ENCODE measurements around the gene SLC6A4. TPM values are rescaled to one million over a fixed set of nuclear protein-coding genes. Genes with fewer than 3 reads are reported as not detected.
A peak's percentile ranks its signal among the peaks of the same experiment; 100 is the strongest.
"Not testable (repeated sequence)": the region's sequence is repeated elsewhere in the genome, so short reads cannot be mapped to it uniquely, and the experiment has no call there.

The SLC6A4 gene
- total and polyA plus RNA-seq, 2 of the 8 experiments (the other 6 are each of a cell fraction or from before 2014, with no cell fraction given): 0.09 to 0.33 TPM

DNA sequence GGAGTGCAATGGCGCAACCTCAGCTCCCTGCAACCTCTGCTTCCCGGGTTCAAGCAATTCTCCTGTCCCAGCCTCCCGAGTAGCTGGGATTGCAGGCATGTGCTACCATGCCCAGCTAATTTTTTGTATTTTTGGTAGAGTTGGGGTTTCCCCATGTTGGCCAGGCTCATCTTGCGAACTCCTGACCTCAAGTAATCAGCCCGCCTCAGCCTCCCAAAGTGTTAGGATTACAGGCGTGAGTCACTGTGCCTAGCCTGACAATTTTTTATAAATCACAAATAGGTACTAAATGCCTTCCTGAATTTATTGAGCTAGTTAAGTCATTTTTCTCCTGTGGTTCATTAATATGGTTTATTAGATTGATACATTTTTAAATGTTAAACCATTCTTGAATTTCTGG, 87.6 kb downstream of the SLC6A4 start:
- not testable (repeated sequence) for H4K20me1 ChIP-seq (replicated peaks in 1 of 2; ENCODE audit: control insufficient read depth in 1 of 2, insufficient read depth in 2 of 2, low read length in 2 of 2); H2AK5ac ChIP-seq (ENCODE audit: low read depth, low read length); H4K8ac ChIP-seq (ENCODE audit: extremely low read depth, insufficient read depth, low read length); H3K18ac ChIP-seq (ENCODE audit: extremely low read depth, low read length); H3K14ac ChIP-seq (ENCODE audit: insufficient read length); H3K27ac ChIP-seq (ENCODE audit: low read depth, low read length); H3K56ac ChIP-seq (replicated peaks; ENCODE audit: insufficient read length, low read depth, low read length); H2BK120ac ChIP-seq (replicated peaks; ENCODE audit: low read depth, low read length); H3K4me2 ChIP-seq (ENCODE audit: insufficient read depth in 1 of 2, low read depth in 2 of 2, low read length in 2 of 2); H3K4ac ChIP-seq (replicated peaks; ENCODE audit: insufficient read length, low read depth, low read length); H4K5ac ChIP-seq (ENCODE audit: insufficient read length, low read depth, low read length); H3K79me1 ChIP-seq (ENCODE audit: low read depth, low read length); H3K9ac ChIP-seq (replicated peaks in 1 of 4; ENCODE audit: extremely low read depth in 1 of 4, low read depth in 3 of 4, low read length in 3 of 4); H2BK12ac ChIP-seq (ENCODE audit: low read depth, low read length); H2BK15ac ChIP-seq (ENCODE audit: low read length); H3K23me2 ChIP-seq (ENCODE audit: low read depth, low read length); H2AFZ ChIP-seq (ENCODE audit: low read length); H2BK5ac ChIP-seq (ENCODE audit: low read depth, low read length); H3K36me3 ChIP-seq (ENCODE audit: control insufficient read depth in 2 of 4, insufficient read depth in 4 of 4, low read length in 3 of 4); H4K91ac ChIP-seq (replicated peaks; ENCODE audit: insufficient read length, low read length); H3K4me3 ChIP-seq (ENCODE audit: extremely low read depth in 1 of 4, insufficient read depth in 2 of 4, low read depth in 3 of 4, low read length in 4 of 4); DNase-seq (ENCODE audit: low read depth in 1 of 2, low spot score in 2 of 2); H3K4me1 ChIP-seq (replicated peaks in 1 of 4; ENCODE audit: control insufficient read depth in 3 of 4, insufficient read depth in 4 of 4, low read length in 3 of 4); FAIRE-seq; H2BK20ac ChIP-seq (ENCODE audit: low read length); H3K9me3 ChIP-seq (ENCODE audit: insufficient read depth in 2 of 2, low read depth in 1 of 2, low read length in 1 of 2); H3K23ac ChIP-seq (ENCODE audit: insufficient read length); H3K27me3 ChIP-seq (replicated peaks in 1 of 4; ENCODE audit: control insufficient read depth in 3 of 4, extremely low read depth in 1 of 4, insufficient read depth in 3 of 4, low read length in 3 of 4)
- POLR2A ChIA-PET (ENCODE audit: partially characterized antibody): interaction anchor here (0.8 kb wide), 1 partner anchor 23 kb away, joined by 3 read pairs; no protein-coding TSS in a partner anchor
- CTCF ChIA-PET (ENCODE audit: partially characterized antibody): interaction anchor here (1.2 to 1.3 kb wide), 2 partner anchors 20 to 22 kb away, joined by 3 read pairs; no protein-coding TSS in a partner anchor
- WGBS, 2 experiments (ENCODE audit: extremely low coverage in 1 of 2, insufficient coverage in 1 of 2, insufficient read length in 1 of 2, insufficient replicate concordance in 2 of 2, low coverage in 1 of 2, low lambda C conversion rate in 2 of 2, missing lambda C conversion rate in 1 of 2): 90% methylated on average over 6 of the region's 6 CpGs; no CpG with 5 or more reads in 1 of the 2 experiments
- peaks cover 0 to 33% of the 10 kb centered on the region in 2 experiments; a peak in 2 of 4 replicates for H3K79me2 ChIP-seq (ENCODE audit: control insufficient read depth in 1 of 2, insufficient read depth in 2 of 2, low read length in 2 of 2)

Small RNA genes lying within 50 kb of the gene (small RNA-seq; reads per million reads assigned to genes)
- 28.6 reads per million, percentile 94 among the genes with 10 or more reads in this experiment for gene RF00154 (ENCODE audit: insufficient read depth)

Other genes starting within 250 kb of the SLC6A4 start
- gene NSRP1, start 118.9 kb downstream of the SLC6A4 start, total RNA-seq (2021; fragmentation: NEBNext Ultra II Directional; extraction: Animal tissue kit (Norgen Biotek cat#: 25700)): 22.4 and 22.7 TPM in 2 replicates
- gene NSRP1, start 118.9 kb downstream of the SLC6A4 start, polyA plus RNA-seq (2011; rRNA removed): 5.4 and 6.1 TPM in 2 replicates
- gene BLMH, start 56.2 kb upstream of the SLC6A4 start, total RNA-seq (2021; fragmentation: NEBNext Ultra II Directional; extraction: Animal tissue kit (Norgen Biotek cat#: 25700)): 74.3 and 75.3 TPM in 2 replicates
- gene BLMH, start 56.2 kb upstream of the SLC6A4 start, polyA plus RNA-seq (2011; rRNA removed): 17.4 and 18.2 TPM in 2 replicates
- not detected in 2 replicates for gene TMIGD1, start 98.4 kb upstream of the SLC6A4 start, total RNA-seq (2021; fragmentation: NEBNext Ultra II Directional; extraction: Animal tissue kit (Norgen Biotek cat#: 25700))
- gene TMIGD1, start 98.4 kb upstream of the SLC6A4 start, polyA plus RNA-seq (2011; rRNA removed): not detected in 2 replicates
- gene CPD, start 143.2 kb upstream of the SLC6A4 start, total RNA-seq (2021; fragmentation: NEBNext Ultra II Directional; extraction: Animal tissue kit (Norgen Biotek cat#: 25700)): 40.6 and 46.2 TPM in 2 replicates
- 5.8 and 8.6 TPM in 2 replicates for gene CPD, start 143.2 kb upstream of the SLC6A4 start, polyA plus RNA-seq (2011; rRNA removed)
- gene GOSR1, start 241.7 kb upstream of the SLC6A4 start, total RNA-seq (2021; fragmentation: NEBNext Ultra II Directional; extraction: Animal tissue kit (Norgen Biotek cat#: 25700)): 38.0 and 43.3 TPM in 2 replicates
- 7.4 and 9.2 TPM in 2 replicates for gene GOSR1, start 241.7 kb upstream of the SLC6A4 start, polyA plus RNA-seq (2011; rRNA removed)

Measured in H1 (cell line).